Measurements from ENCODE around the gene THBS2. TPM values are rescaled to one million over a fixed set of nuclear protein-coding genes. Genes with fewer than 3 reads are reported as not detected.

THBS2 gene
- total RNA-seq, 8 experiments from 2014 or later = 0.59 to 42.2 (median 2.6) TPM

DNA sequence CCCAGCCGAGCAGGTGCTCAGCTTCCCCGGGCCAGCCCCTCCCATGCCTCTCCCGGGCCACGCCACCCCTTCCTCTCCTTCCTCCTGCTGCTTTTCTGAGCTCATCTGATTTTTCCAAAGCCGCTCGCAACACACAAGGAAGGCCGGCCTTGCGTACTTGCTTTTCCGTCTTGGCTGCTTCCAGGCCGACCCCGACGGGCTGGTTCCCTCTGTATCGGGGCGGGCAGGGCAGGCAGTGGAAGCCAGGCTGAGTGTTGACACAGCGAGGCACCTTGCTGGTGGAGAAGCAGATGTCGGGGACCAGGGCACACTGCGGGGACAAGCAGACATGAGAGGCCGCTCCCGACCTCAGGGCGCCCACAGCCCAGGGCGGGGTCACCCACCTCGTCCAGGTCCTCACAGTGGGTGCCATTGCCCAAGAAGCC is 21.1 kb downstream of the THBS2 start:
- in situ Hi-C loops (cut with MboI; ENCODE audit: low pct_unique_long_range_greater_than_20kb in 2 of 9, low sequenced_read_pairs in 9 of 9, unreplicated experiment in 9 of 9) = no loop called here
- WGBS, 10 experiments = 90 to 94% methylated on average over 3 to 4 of the region's 22 CpGs; no CpG with 5 or more reads in 8 of the 10 experiments
- no peak for ATAC-seq (replicated peaks in 6 of 8)

DNA sequence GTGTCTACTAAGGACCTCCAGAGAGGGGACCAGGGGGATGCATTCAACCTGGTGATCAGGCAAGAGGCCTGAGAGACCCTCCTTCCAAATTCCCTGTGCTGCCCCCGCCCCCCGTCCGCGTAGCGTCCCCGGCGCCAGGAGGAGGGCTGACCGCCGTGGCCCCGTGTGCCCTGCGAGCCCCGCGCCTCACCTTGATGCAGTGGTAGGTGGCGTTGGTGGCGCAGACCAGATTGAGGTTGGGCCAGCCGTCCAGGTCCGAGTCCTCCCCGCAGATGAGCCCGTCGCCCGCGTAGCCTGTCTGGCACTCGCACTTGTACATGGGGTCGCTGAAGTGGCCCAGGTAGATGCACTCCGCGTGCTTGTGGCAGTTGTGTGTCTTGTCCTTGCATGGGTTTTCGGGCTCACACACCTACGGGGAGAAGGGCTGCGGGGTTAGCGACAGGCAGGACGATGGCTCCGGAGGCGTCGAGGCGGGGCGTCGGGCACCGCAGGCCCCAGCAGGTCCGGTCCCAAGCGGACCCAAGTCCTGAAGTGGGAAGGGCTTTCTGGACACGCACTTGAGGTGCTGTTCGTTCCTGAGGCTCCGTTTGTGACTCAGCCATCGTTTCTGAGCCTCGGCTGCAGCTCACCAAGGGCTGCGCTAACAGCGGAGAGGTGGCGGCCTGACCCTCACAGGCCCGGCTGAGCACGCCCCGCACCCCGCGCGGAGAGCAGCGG is 21.7 kb downstream of the THBS2 start:
- peaks cover 10 to 11% of the 10 kb centered on the region in 2 donors for H3K4me1 ChIP-seq (replicated peaks in 1 of 2)
- no peak for ATAC-seq (replicated peaks in 6 of 8)
- H3K27ac ChIP-seq = no peak overlapping the region
- in situ Hi-C loops (cut with MboI; ENCODE audit: low pct_unique_long_range_greater_than_20kb in 2 of 9, low sequenced_read_pairs in 9 of 9, unreplicated experiment in 9 of 9) = no loop called here
- WGBS, 10 experiments = 80 to 100% (median 100%) methylated on average over 2 to 9 of the region's 55 CpGs; no CpG with 5 or more reads in 7 of the 10 experiments
- no peak overlapping the region for H3K4me3 ChIP-seq

More for the DNA sequence above, 21.1 kb downstream of the THBS2 start:
- peaks cover 10 to 11% of the 10 kb centered on the region in 2 donors for H3K4me1 ChIP-seq (replicated peaks in 1 of 2)
- H3K27ac ChIP-seq = no peak overlapping the region
- no peak overlapping the region for H3K4me3 ChIP-seq

DNA sequence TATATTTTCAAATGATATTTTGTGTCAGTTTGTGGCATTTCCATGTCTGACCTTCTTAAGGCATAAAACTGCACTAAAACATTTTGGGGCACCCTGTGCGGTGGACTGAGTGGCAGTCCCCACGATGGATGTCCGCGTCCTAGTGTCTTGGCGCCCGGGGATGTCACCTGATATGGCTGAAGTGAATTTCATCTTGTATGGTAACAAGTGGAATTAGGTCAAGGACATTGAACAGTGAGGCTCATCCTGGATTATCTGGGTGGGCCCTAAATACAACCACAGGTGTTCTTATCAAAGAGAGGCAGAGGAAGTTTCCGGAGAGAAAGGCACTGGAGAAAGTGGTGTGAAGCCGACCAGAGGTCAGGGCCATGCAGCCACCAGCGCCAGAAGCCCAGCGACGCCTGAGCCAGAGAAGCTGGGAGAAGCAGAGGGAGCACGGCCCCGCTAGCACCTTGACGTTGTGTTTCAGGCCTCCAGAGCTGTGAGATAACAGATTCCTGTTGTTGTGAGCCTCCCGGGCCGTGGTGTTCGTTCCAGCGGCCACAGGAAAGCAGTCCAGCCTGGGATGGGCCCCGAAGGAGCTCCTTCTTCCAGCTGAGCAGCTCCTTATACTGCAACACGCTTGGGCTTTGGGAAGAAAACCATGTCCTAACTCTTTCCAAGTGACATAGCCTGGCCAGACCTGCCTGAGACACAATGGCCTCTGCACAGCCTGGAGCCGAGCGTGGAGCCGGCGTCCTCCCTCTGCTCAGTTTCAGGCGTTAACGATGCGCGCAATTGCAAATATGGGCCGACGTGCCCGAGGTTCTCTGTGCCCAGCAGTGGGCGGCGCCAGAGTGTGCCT is 22.5 kb downstream of the THBS2 start:
- 84 to 100% (median 92%) methylated on average over 1 to 21 of the region's 33 CpGs; no CpG with 5 or more reads in 3 of the 10 experiments for WGBS, 10 experiments
- ATAC-seq (replicated peaks in 6 of 8) = no peak
- in situ Hi-C loops (cut with MboI; ENCODE audit: low pct_unique_long_range_greater_than_20kb in 2 of 9, low sequenced_read_pairs in 9 of 9, unreplicated experiment in 9 of 9) = no loop called here
- H3K4me1 ChIP-seq (replicated peaks in 1 of 2) = peaks cover 10 to 11% of the 10 kb centered on the region in 2 donors
- H3K27ac ChIP-seq = no peak overlapping the region
- H3K4me3 ChIP-seq = no peak overlapping the region

DNA sequence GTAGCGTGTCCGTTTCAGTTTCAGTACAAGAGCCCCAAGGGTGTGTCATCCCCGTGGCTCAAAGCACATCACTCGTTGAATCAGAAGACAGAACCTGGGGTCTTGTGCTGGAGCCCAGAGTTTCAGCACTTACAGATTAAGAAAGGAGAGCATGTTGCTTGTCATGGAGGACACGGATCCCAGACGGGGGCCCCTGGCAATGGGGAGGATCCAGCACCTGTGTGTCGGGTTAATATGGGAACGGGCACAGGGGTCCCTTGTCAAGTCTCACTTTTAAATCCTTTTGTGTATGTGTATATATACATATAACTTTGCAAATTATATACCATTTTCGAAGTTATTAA is 23.4 kb downstream of the THBS2 start:
- Histone ChIP-seq H3K4me1 (replicated peaks in 1 of 2) (peaks cover 10 to 11% of the 10 kb centered on the region in 2 donors), H3K27ac (no peak overlapping the region), H3K4me3 (no peak overlapping the region)
- in situ Hi-C loops (cut with MboI; ENCODE audit: low pct_unique_long_range_greater_than_20kb in 2 of 9, low sequenced_read_pairs in 9 of 9, unreplicated experiment in 9 of 9) = no loop called here
- ATAC-seq (replicated peaks in 6 of 8) = peak in 1 of 8 experiments; percentile 10
- 19 to 91% (median 82%) methylated on average over 2 to 9 of the region's 9 CpGs; no CpG with 5 or more reads in 2 of the 10 experiments for WGBS, 10 experiments

DNA sequence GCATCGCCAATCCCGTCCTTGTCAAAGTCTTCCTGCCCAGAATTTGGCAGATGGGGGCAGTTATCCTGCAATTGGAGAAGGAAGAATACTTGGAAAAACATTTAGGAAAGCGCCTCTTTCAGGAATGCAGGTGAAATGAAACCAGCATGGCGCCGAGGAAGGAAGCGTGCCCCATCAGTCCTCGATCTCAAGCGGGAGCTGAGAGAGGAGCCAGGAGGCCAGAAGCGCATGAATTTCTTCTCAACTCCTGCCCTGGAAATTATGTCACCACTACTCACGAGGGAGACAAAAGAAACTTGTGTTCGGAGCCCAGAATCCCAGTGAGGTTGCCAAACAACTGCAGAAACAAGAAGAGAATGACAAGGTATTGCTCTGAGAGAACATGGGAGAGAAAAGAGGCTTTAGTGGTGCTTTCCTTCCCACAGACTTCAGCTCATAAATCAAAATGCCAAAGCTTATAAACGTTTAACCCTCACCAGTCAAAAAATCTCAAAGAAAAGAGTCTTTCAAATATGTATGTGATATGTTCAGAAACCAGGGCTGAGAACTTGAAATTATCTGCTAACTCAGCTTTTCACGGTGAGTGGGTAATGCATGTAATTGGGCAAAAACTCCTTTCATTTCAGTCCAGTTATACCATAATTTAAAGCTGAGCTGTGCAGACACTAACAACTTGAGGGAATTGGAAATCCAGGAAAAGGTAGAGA is 23.9 kb downstream of the THBS2 start:
- in situ Hi-C loops (cut with MboI; ENCODE audit: low pct_unique_long_range_greater_than_20kb in 2 of 9, low sequenced_read_pairs in 9 of 9, unreplicated experiment in 9 of 9) = no loop called here
- H3K4me3 ChIP-seq = no peak overlapping the region
- H3K27ac ChIP-seq = no peak overlapping the region
- peak in 5 of 8 experiments; percentile 33 to 92 (median 44) for ATAC-seq (replicated peaks in 6 of 8)
- peaks cover 10 to 11% of the 10 kb centered on the region in 2 donors for H3K4me1 ChIP-seq (replicated peaks in 1 of 2)
- 44 to 80% (median 57%) methylated on average over 1 to 11 of the region's 13 CpGs for WGBS, 10 experiments

DNA sequence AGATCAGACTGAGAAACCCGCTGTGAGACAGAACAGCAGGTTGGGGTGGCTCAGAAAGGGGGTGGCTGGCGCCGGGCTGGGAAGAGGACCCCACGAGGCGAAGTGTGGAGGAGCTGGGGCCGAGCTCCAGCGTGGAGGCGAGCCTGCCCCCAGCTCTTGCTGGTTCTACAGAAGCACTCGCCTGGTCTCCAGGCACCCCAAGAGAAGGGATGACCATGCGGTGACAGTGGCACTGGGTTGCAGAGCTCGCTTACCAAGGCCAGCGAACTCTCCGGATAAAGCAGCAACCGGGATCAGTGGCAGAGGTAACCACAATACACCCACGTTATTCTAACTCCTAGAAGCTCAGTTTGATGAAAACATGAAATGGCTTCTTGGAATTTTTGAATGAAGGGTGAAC is 26.5 kb downstream of the THBS2 start:
- no peak overlapping the region for H3K4me3 ChIP-seq
- no peak overlapping the region for H3K27ac ChIP-seq
- peaks cover 10 to 11% of the 10 kb centered on the region in 2 donors for H3K4me1 ChIP-seq (replicated peaks in 1 of 2)
- WGBS, 10 experiments = 88 to 96% (median 92%) methylated on average over 4 to 12 of the region's 15 CpGs; no CpG with 5 or more reads in 5 of the 10 experiments
- ATAC-seq (replicated peaks in 6 of 8) = no peak
- in situ Hi-C loops (cut with MboI; ENCODE audit: low pct_unique_long_range_greater_than_20kb in 2 of 9, low sequenced_read_pairs in 9 of 9, unreplicated experiment in 9 of 9) = no loop called here

DNA sequence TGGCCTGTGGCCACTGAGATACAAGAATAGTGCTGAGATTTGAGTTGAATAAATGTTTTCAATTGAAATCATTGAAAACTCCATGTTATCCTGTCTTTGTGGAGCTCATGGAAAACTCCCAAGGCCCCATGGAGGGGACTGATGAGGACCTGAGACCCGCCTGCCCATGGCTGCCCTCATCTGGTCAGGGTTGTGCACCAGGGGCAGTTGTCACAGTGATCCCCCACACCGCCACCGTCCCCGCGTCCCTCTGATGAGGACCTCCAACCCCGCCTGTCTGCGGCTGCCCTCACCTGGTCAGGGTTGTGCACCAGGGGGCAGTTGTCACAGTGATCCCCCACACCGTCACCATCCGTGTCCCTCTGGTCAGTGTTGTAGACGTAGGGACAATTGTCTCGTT is 27.8 kb downstream of the THBS2 start:
- H3K27ac ChIP-seq = no peak overlapping the region
- no peak overlapping the region for H3K4me3 ChIP-seq
- 37 to 100% (median 96%) methylated on average over 1 to 9 of the region's 11 CpGs; no CpG with 5 or more reads in 4 of the 10 experiments for WGBS, 10 experiments
- no peak for ATAC-seq (replicated peaks in 6 of 8)
- peaks cover 10 to 11% of the 10 kb centered on the region in 2 donors for H3K4me1 ChIP-seq (replicated peaks in 1 of 2)
- in situ Hi-C loops (cut with MboI; ENCODE audit: low pct_unique_long_range_greater_than_20kb in 2 of 9, low sequenced_read_pairs in 9 of 9, unreplicated experiment in 9 of 9) = no loop called here

DNA sequence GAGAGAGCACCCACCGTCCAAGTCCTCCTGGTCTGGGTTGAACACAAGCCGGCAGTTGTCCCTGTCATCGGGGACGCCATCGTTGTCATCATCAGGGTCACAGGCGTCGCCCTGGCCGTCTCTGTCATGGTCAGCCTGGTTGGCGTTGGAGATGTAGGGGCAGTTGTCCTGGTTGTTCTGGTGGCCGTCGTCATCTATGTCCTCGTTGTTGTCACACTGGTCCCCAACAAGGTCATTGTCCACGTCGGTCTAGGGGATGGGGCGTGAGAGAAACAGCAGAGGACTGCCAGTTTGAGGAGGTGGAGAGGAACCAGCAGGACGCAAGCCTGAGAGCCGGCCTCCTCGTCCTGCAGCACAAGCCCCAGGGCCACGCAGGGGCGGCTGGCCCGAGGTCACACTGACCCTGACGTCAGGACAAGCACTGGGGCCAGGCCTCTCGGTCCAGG is 28.5 kb downstream of the THBS2 start:
- in situ Hi-C loops (cut with MboI; ENCODE audit: low pct_unique_long_range_greater_than_20kb in 2 of 9, low sequenced_read_pairs in 9 of 9, unreplicated experiment in 9 of 9) = no loop called here
- WGBS, 10 experiments = 89 to 100% (median 100%) methylated on average over 1 to 5 of the region's 23 CpGs; no CpG with 5 or more reads in 5 of the 10 experiments
- H3K4me3 ChIP-seq = no peak overlapping the region
- H3K4me1 ChIP-seq (replicated peaks in 1 of 2) = peaks cover 9% of the 10 kb centered on the region in 2 donors
- no peak for ATAC-seq (replicated peaks in 6 of 8)
- no peak overlapping the region for H3K27ac ChIP-seq

DNA sequence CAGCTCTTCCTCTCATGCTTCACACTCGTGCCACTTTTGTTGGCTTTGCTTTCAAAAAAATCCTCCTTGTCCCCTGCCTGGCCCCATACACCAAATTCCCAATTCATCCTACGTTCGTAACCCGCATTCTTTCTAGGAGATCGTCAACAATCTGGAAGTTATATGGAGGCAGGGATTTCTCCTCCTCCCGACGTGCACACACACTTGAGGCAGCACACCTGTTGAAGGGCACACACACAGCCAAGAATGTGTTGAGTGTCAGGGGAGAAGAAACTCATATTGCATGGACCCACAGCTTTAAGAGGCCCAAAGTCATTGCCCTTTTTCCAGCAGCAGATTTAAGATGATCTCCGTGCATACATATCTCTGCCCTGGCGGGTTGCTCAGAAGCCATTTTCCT is 28.9 kb downstream of the THBS2 start:
- Histone ChIP-seq H3K27ac (no peak overlapping the region), H3K4me3 (no peak overlapping the region), H3K4me1 (replicated peaks in 1 of 2) (peaks cover 4 to 5% of the 10 kb centered on the region in 2 donors)
- 58 to 100% (median 90%) methylated on average over 2 to 8 of the region's 9 CpGs; no CpG with 5 or more reads in 5 of the 10 experiments for whole genome bisulfite sequencing, 10 experiments
- ATAC-seq (replicated peaks in 6 of 8) = no peak
- in situ Hi-C loops (cut with MboI; ENCODE audit: low pct_unique_long_range_greater_than_20kb in 2 of 9, low sequenced_read_pairs in 9 of 9, unreplicated experiment in 9 of 9) = no loop called here

DNA sequence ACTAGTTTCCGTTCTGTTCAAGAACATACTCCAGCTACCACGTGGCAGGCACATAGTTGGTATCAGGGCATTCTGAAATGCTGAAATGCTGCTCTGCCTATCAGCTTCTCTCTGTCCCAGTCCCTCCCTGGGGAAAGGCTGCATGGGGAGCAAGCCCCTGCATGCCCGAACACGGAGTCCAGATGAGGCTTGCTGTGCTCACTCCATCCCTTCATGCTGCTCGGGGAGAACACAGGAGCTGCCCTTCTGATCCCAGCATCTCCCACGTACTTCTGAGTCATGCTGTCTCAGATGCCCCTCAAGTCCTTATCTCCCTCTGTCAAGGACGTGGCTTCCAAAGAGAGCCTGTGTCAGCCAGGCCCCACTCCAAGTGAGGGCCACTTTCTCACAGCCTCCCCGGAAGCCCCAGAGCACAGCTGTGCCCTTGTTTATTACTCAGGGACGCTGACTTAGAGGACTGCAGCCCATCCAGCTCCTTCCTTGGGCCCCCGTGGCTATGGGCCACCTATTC is 29.4 kb downstream of the THBS2 start:
- Histone ChIP-seq H3K27ac (no peak overlapping the region), H3K4me1 (replicated peaks in 1 of 2) (peaks cover 0 to under 1% of the 10 kb centered on the region in 2 donors), H3K4me3 (no peak overlapping the region)
- no peak for ATAC-seq (replicated peaks in 6 of 8)
- in situ Hi-C loops (cut with MboI; ENCODE audit: low pct_unique_long_range_greater_than_20kb in 2 of 9, low sequenced_read_pairs in 9 of 9, unreplicated experiment in 9 of 9) = no loop called here
- WGBS, 10 experiments = 25 to 100% (median 69%) methylated on average over 1 to 6 of the region's 10 CpGs; no CpG with 5 or more reads in 6 of the 10 experiments

DNA sequence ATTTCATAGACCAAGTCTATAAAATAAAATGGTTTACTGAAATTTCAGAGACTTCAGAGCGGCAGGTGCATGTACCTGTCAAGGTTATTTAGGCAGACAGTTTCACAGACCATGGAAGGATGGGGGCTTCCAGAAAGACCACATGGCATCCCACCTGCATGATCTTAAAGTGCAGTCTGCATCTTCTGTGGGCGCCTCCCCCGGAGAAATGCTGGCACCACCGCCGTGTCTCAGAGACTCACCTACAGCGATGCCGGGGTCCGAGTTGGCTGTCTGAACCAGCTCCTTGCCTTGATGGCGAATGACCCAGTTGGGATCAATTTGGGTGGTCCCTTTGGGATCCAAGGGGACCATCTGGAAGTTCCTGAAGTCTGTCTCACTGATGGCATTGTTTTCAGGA is 30.6 kb downstream of the THBS2 start:
- Histone ChIP-seq H3K4me1 (replicated peaks in 1 of 2) (no peaks in the 10 kb centered on the region), H3K27ac (no peak overlapping the region), H3K4me3 (no peak overlapping the region)
- no peak for ATAC-seq (replicated peaks in 6 of 8)
- WGBS, 10 experiments = 61 to 100% (median 93%) methylated on average over 1 to 8 of the region's 9 CpGs
- in situ Hi-C loops (cut with MboI; ENCODE audit: low pct_unique_long_range_greater_than_20kb in 2 of 9, low sequenced_read_pairs in 9 of 9, unreplicated experiment in 9 of 9) = no loop called here

DNA sequence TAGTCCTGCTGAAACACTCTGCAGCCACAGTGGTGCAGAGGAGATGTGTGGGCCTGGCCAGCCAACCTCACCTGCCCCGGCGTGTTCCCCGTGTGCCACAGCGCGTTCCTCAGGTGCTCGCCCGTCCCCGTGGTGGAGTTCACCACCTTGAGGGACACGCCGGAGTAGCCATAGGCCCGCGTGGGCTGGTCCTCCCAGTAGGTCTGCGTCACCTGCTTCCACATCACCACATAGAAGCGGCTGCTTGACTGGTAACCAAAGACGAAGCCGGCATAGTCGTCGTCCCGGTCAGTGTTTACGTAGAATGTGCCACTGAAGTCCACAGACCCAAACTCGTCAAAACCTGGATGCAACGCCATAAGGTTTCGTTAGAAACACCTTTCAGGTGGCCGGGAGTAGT is 31.5 kb downstream of the THBS2 start:
- ATAC-seq (replicated peaks in 6 of 8) = no peak
- H3K4me3 ChIP-seq = no peak overlapping the region
- 89 to 100% (median 95%) methylated on average over 2 to 16 of the region's 24 CpGs; no CpG with 5 or more reads in 2 of the 10 experiments for WGBS, 10 experiments
- H3K4me1 ChIP-seq (replicated peaks in 1 of 2) = no peaks in the 10 kb centered on the region
- in situ Hi-C loops (cut with MboI; ENCODE audit: low pct_unique_long_range_greater_than_20kb in 2 of 9, low sequenced_read_pairs in 9 of 9, unreplicated experiment in 9 of 9) = no loop called here
- H3K27ac ChIP-seq = no peak overlapping the region

All from motor neuron (in vitro differentiated cells).